H1 (cell line): ENCODE results near the gene SPARC. TPM values are rescaled to one million over a fixed set of nuclear protein-coding genes. Genes with fewer than 3 reads are reported as not detected.
A peak's percentile ranks its signal among the peaks of the same experiment; 100 is the strongest.

Experiments
- ATF3 ChIP-seq: IDR thresholded peaks from 2 replicates; pipeline ENCODE4 v1.6.1; 2011; ENCODE audit warnings: low read depth, mild to moderate bottlenecking, low read length; ENCODE audit not compliant: insufficient read depth
- BACH1 ChIP-seq: IDR thresholded peaks from 2 replicates; pipeline ENCODE4 v1.6.1; 2012; ENCODE audit warnings: low read length, improper control_type of control experiment
- CEBPB ChIP-seq: IDR thresholded peaks from 2 replicates; pipeline ENCODE4 v1.6.1; 2012; ENCODE audit warnings: low read depth, low read length
- MAX ChIP-seq: IDR thresholded peaks from 2 replicates; pipeline ENCODE4 v1.6.1; 2012; ENCODE audit warnings: inconsistent platforms
- POLR2AphosphoS5 ChIP-seq: IDR thresholded peaks from 2 replicates; pipeline ENCODE4 v1.6.1; 2011; ENCODE audit warnings: low read depth, low read length
- SAP30 ChIP-seq: fragments of 300-600 bp; sonication (generic); IDR thresholded peaks from 2 replicates; pipeline ENCODE4 v1.7.1; 2012; ENCODE audit warnings: low read length, moderate library complexity, mild to moderate bottlenecking, inconsistent platforms; ENCODE audit not compliant: insufficient read depth, insufficient replicate concordance
- SIN3A ChIP-seq, 2 experiments: IDR thresholded peaks in 1 of 2; conservative IDR thresholded peaks in 1 of 2; 2 replicates each; pipeline ENCODE4 v1.6.1; 2011 to 2012; ENCODE audit warnings: low read length in 2 of 2, improper control_type of control experiment in 1 of 2, low read depth in 1 of 2, mild to moderate bottlenecking in 1 of 2
- SRF ChIP-seq: IDR thresholded peaks from 2 replicates; pipeline ENCODE4 v1.6.1; 2011; ENCODE audit warnings: mild to moderate bottlenecking, low read depth, low read length, moderate library complexity
- SUZ12 ChIP-seq: fragments of 200-600 bp; sonication (generic); IDR thresholded peaks from 2 replicates; pipeline ENCODE4 v1.6.1; 2012; ENCODE audit warnings: mild to moderate bottlenecking, inconsistent platforms, low read length, moderate library complexity, mixed read lengths
- TBP ChIP-seq: IDR thresholded peaks from 2 replicates; pipeline ENCODE4 v1.6.1; 2011; ENCODE audit warnings: low read depth, low read length, improper control_type of control experiment
- polyA plus RNA-seq, 7 experiments: library from polyadenylated mRNA; depleted of rRNA in 3 of 7; stranded (reverse) in 5 of 7; unstranded in 2 of 7; fragments of >200 nt in 5 of 7; fragments of 200-250 nt in 2 of 7; gene quantifications; 1 replicate in 5 of 7; 2 replicates in 1 of 7; 4 replicates in 1 of 7; pipeline versions ENCODE4 v1.2.1 to v1.2.3, GENCODE V29; 2011 to 2013; ENCODE audit warnings: missing spikeins in 2 of 7, mixed read lengths in 2 of 7
- total RNA-seq: library from RNA; stranded (reverse); fragmentation: NEBNext Ultra II Directional; extraction: Animal tissue kit (Norgen Biotek cat#: 25700); gene quantifications from 2 replicates; pipeline ENCODE4 v1.2.1, GENCODE V29; 2021

Gene SPARC
- total and polyA plus RNA-seq, 2 of the 8 experiments (the other 6 are each of a cell fraction or from before 2014, with no cell fraction given): 375 to 438 TPM

GRCh38 chr5:151684690-151685361 lies 1.9 kb downstream of the SPARC start (continued):
- no peak for TF ChIP-seq SRF
- no peak for TF ChIP-seq SUZ12
- no peak for TF ChIP-seq POLR2AphosphoS5
- no peak for TF ChIP-seq TBP
- no peak for TF ChIP-seq SAP30
- no peak for TF ChIP-seq CEBPB
- TF ChIP-seq MAX: no peak
- TF ChIP-seq SIN3A (conservative IDR thresholded peaks at IDR 0.05 in 1 of 2, IDR thresholded peaks at IDR 0.05 in 1 of 2; ENCODE audit: low read depth in 1 of 2, low read length in 2 of 2): peak in 1 of 2 experiments; percentile 72; a peak in 1 of 4 replicates
- no peak for TF ChIP-seq ATF3
- no peak for TF ChIP-seq BACH1
